HG02938 (cell line): ENCODE measurements around the gene CDC14B.

Experiments
- ATAC-seq: cut with Tn5 transposase; IDR thresholded peaks from one replicate; pipeline ENCODE4 v1.9.1; 2021; ENCODE audit warnings: mild to moderate bottlenecking, moderate library complexity; ENCODE audit not compliant: unreplicated experiment

CDC14B gene

GRCh38 chr9:96487029-96487396 lies 132.6 kb downstream of the CDC14B start:
- ATAC-seq, result no peak

GRCh38 chr9:96486386-96487028 lies 133.1 kb downstream of the CDC14B start:
- ATAC-seq, result no peak

GRCh38 chr9:96485280-96485679 lies 134.4 kb downstream of the CDC14B start:
- ATAC-seq, result no peak

GRCh38 chr9:96484521-96484931 lies 135.1 kb downstream of the CDC14B start:
- peak; percentile 93 for ATAC-seq

GRCh38 chr9:96483733-96484390 lies 135.8 kb downstream of the CDC14B start:
- ATAC-seq, result no peak

GRCh38 chr9:96483197-96483596 lies 136.4 kb downstream of the CDC14B start:
- no peak for ATAC-seq

GRCh38 chr9:96482476-96482875 lies 137.2 kb downstream of the CDC14B start:
- ATAC-seq, result no peak

GRCh38 chr9:96480736-96481135 lies 138.9 kb downstream of the CDC14B start:
- no peak for ATAC-seq

GRCh38 chr9:96478829-96479371 lies 140.7 kb downstream of the CDC14B start:
- ATAC-seq, result peak; percentile 72

GRCh38 chr9:96476591-96476990 lies 143.1 kb downstream of the CDC14B start:
- no peak for ATAC-seq

GRCh38 chr9:96476013-96476412 lies 143.6 kb downstream of the CDC14B start:
- ATAC-seq, result no peak

GRCh38 chr9:96467784-96468183 lies 151.9 kb downstream of the CDC14B start:
- no peak for ATAC-seq

GRCh38 chr9:96464426-96464825 lies 155.2 kb downstream of the CDC14B start:
- ATAC-seq, result no peak

- no peak for ATAC-seq
Observed at GRCh38 chr9:96462541-96462940, 157.1 kb downstream of the CDC14B start.

- ATAC-seq, result no peak
Observed at GRCh38 chr9:96461336-96461735, 158.3 kb downstream of the CDC14B start.

GRCh38 chr9:96460882-96461281 lies 158.8 kb downstream of the CDC14B start:
- ATAC-seq, result no peak

- no peak for ATAC-seq
Observed at GRCh38 chr9:96460470-96460869, 159.2 kb downstream of the CDC14B start.

- ATAC-seq, result no peak
Observed at GRCh38 chr9:96459268-96460007, 160.2 kb downstream of the CDC14B start.

GRCh38 chr9:96458226-96458625 lies 161.4 kb downstream of the CDC14B start:
- no peak for ATAC-seq

- no peak for ATAC-seq
Observed at GRCh38 chr9:96457266-96457665, 162.4 kb downstream of the CDC14B start.

- no peak for ATAC-seq
Observed at GRCh38 chr9:96453625-96454024, 166.0 kb downstream of the CDC14B start.
